22Rv1 (cell line): Measurements from ENCODE around the gene IQCE.

Experiments used
- CTCF ChIP-seq: fragments of 450-650 bp; IDR thresholded peaks from 2 replicates; pipeline ENCODE4 v1.5.1; 2017; ENCODE audit warnings: mild to moderate bottlenecking
- ZFX ChIP-seq: fragments of 450-650 bp; IDR thresholded peaks from 2 replicates; pipeline ENCODE4 v1.6.1; 2017; ENCODE audit warnings: antibody characterized with exemption, borderline replicate concordance

GRCh38 chr7:2621061-2621828, 62.5 kb downstream of the IQCE start:
- TF ChIP-seq CTCF (no peak), ZFX (no peak)
